Measurements from ENCODE around the gene TMC8.
"Not testable (repeated sequence)": the region's sequence is repeated elsewhere in the genome, so short reads cannot be mapped to it uniquely, and the experiment has no call there.

DNA sequence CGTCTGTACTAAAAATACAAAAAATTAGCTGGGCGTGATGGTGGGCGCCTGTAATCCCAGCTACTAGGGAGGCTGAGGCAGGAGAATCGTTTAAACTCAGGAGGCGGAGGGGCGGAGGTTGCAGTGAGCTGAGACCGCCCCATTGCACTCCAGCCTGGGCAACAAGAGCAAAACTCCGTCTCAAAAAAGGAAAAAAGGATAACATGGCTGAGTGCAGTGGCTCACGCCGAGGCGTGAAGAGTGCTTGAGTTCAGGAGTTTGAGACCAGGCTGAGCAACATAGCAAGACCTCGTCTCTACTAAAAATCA lies 9.2 kb downstream of the TMC8 start:
- TF ChIP-seq TAF1 (IDR thresholded peaks at IDR 0.05; ENCODE audit: low read depth, low read length); POLR2AphosphoS5 (IDR thresholded peaks at IDR 0.05; ENCODE audit: low read depth, low read length); POLR2A (IDR thresholded peaks at IDR 0.05; ENCODE audit: low read depth, low read length); PAX5 (IDR thresholded peaks at IDR 0.05; ENCODE audit: insufficient read depth, low read length, severe bottlenecking): not testable (repeated sequence)

Measured in GM12891 (cell line).